HCT116 (cell line): Measurements from ENCODE around the gene SMARCD1. TPM values are rescaled to one million over a fixed set of nuclear protein-coding genes. Genes with fewer than 3 reads are reported as not detected.

Source experiments
- ATAC-seq: fragments of 200-7000 bp; cut with Tn5 transposase; 2 replicates; pipeline ENCODE4 v1.9.1; 2020; ENCODE audit warnings: mild to moderate bottlenecking, moderate library complexity
- BruUV-seq: library from RNA; stranded (reverse); fragments of 400-500 nt; replicated peaks from 2 replicates; lab custom pipeline; 2021; lab: Mats Ljungman, UMichigan
- CTCF ChIA-PET: fragments of 300-600 bp; sonication (Branson Sonifier 250); formaldehyde crosslinking; loops from one replicate; lab custom pipeline; 2021; ENCODE audit warnings: antibody characterized with exemption; lab: Charles Lee
- POLR2A ChIA-PET: fragments of 300-600, 350-600 bp; sonication (Branson Sonifier 250); formaldehyde crosslinking; loops from one replicate; lab custom pipeline; 2021; ENCODE audit warnings: antibody characterized with exemption; lab: Charles Lee
- RAD21 ChIA-PET, 2 experiments: fragments of 300-600 bp; sonication (Branson Sonifier 250); formaldehyde crosslinking; loops; one replicate each; lab custom pipeline; 2023; ENCODE audit warnings: low total read pairs in 2 of 2; ENCODE audit not compliant: uncharacterized antibody in 2 of 2, unreplicated experiment in 2 of 2, low non-redundant PET in 1 of 2; lab: Charles Lee
- DNase-seq: peaks from one replicate; pipeline ENCODE4 v3.0.0-alpha.2; 2010; ENCODE audit warnings: low read depth, low spot score
- H2AFZ ChIP-seq: fragments of 200-600 bp; shearing (Covaris generic), sonication (generic); 2 replicates; pipeline ENCODE4 v1.6.1; 2017; ENCODE audit warnings: low read depth, mixed run types, mixed read lengths, antibody characterized with exemption, low read length; ENCODE audit not compliant: poor library complexity, severe bottlenecking
- H3K27ac ChIP-seq: 2 replicates; pipeline ENCODE4 v1.5.1; 2012; ENCODE audit warnings: low read depth, low read length
- H3K27me3 ChIP-seq: fragments of 200-600 bp; sonication (generic); 2 replicates; pipeline ENCODE4 v1.6.1; 2016; ENCODE audit warnings: mixed run types, low read length, mixed read lengths; ENCODE audit not compliant: insufficient read depth
- H3K36me3 ChIP-seq, 2 experiments: fragments of 200-500 bp in 1 of 2; fragments of 200-600 bp in 1 of 2; sonication (Bioruptor generic) in 1 of 2; sonication (generic) in 1 of 2; 2 replicates each; pipeline versions ENCODE4 v1.5.1 to v1.6.1; 2014 to 2016; ENCODE audit warnings: low read length in 2 of 2, inconsistent platforms in 1 of 2, mixed read lengths in 1 of 2, mixed run types in 1 of 2; ENCODE audit not compliant: insufficient read depth in 2 of 2, control insufficient read depth in 1 of 2
- H3K4me1 ChIP-seq, 2 experiments: fragments of 200-600 bp in 1 of 2; sonication (generic) in 1 of 2; 2 replicates each; pipeline versions ENCODE4 v1.5.1 to v1.6.1; 2012 to 2017; ENCODE audit warnings: low read length in 2 of 2, inconsistent platforms in 1 of 2, mild to moderate bottlenecking in 1 of 2, mixed read lengths in 1 of 2, mixed run types in 1 of 2, moderate library complexity in 1 of 2; ENCODE audit not compliant: insufficient read depth in 2 of 2, control insufficient read depth in 1 of 2
- H3K4me2 ChIP-seq: fragments of 200-600 bp; sonication (generic); 2 replicates; pipeline ENCODE4 v1.6.1; 2017; ENCODE audit warnings: mixed run types, low read length, mixed read lengths
- H3K4me3 ChIP-seq, 2 experiments: fragments of 200-600 bp in 1 of 2; sonication (generic) in 1 of 2; replicated peaks in 1 of 2; 2 replicates each; pipeline ENCODE4 v1.5.1; 2011 to 2016; ENCODE audit warnings: low read length in 2 of 2, control low read depth in 1 of 2, low read depth in 1 of 2, mild to moderate bottlenecking in 1 of 2, mixed read lengths in 1 of 2, mixed run types in 1 of 2
- H3K79me2 ChIP-seq: fragments of 200-600 bp; sonication (generic); 2 replicates; pipeline ENCODE4 v1.6.1; 2017; ENCODE audit warnings: mild to moderate bottlenecking, mixed run types, low read length, moderate library complexity, mixed read lengths; ENCODE audit not compliant: insufficient read depth
- H3K9ac ChIP-seq: fragments of 200-600 bp; sonication (generic); 2 replicates; pipeline ENCODE4 v1.6.1; 2016; ENCODE audit warnings: low read length, mixed read lengths
- H3K9me2 ChIP-seq: fragments of 200-600 bp; sonication (generic), shearing (Covaris generic); 2 replicates; pipeline ENCODE4 v1.6.1; 2017; ENCODE audit warnings: mixed run types, mild to moderate bottlenecking, moderate library complexity; ENCODE audit not compliant: insufficient read depth
- H3K9me3 ChIP-seq, 2 experiments: fragments of 200-500 bp in 1 of 2; fragments of 200-600 bp in 1 of 2; sonication (Bioruptor generic) in 1 of 2; sonication (generic) in 1 of 2; 2 replicates each; pipeline ENCODE4 v1.6.1; 2014 to 2017; ENCODE audit warnings: low read length in 2 of 2, mixed read lengths in 2 of 2, inconsistent platforms in 1 of 2, low read depth in 1 of 2, mild to moderate bottlenecking in 1 of 2, mixed run types in 1 of 2, moderate library complexity in 1 of 2; ENCODE audit not compliant: control insufficient read depth in 1 of 2, insufficient read depth in 1 of 2
- H4K20me1 ChIP-seq: fragments of 200-600 bp; sonication (generic), shearing (Covaris generic); 2 replicates; pipeline ENCODE4 v1.6.1; 2017; ENCODE audit warnings: mixed run types, mild to moderate bottlenecking, moderate library complexity; ENCODE audit not compliant: insufficient read depth
- CBX3 ChIP-seq: IDR thresholded peaks from 2 replicates; pipeline ENCODE4 v1.6.1; 2012; ENCODE audit warnings: low read depth
- POLR2AphosphoS5 ChIP-seq: IDR thresholded peaks from 2 replicates; pipeline ENCODE4 v1.6.1; 2011; ENCODE audit warnings: mild to moderate bottlenecking, low read depth, low read length, moderate library complexity
- RAD21 ChIP-seq: IDR thresholded peaks from 2 replicates; pipeline ENCODE4 v1.6.1; 2012; ENCODE audit warnings: low read depth, mild to moderate bottlenecking
- SP1 ChIP-seq: IDR thresholded peaks from 2 replicates; pipeline ENCODE4 v1.6.1; 2012; ENCODE audit warnings: low read depth
- SRF ChIP-seq: IDR thresholded peaks from 2 replicates; pipeline ENCODE4 v1.6.1; 2012; ENCODE audit warnings: low read depth
- YY1 ChIP-seq: IDR thresholded peaks from 2 replicates; pipeline ENCODE4 v1.6.1; 2011; ENCODE audit warnings: low read length, low read depth, moderate library complexity, mild to moderate bottlenecking; ENCODE audit not compliant: insufficient replicate concordance; ENCODE audit errors: extremely low read depth
- ZFX ChIP-seq: fragments of 450-650 bp; IDR thresholded peaks from 2 replicates; pipeline ENCODE4 v1.6.1; 2017
- ZNF274 ChIP-seq: fragments of 200-500 bp; sonication (Bioruptor generic); IDR thresholded peaks from 2 replicates; pipeline ENCODE4 v1.6.1; 2014; ENCODE audit warnings: mild to moderate bottlenecking, low read depth, low read length, inconsistent platforms
- intact Hi-C: fragments of 100-400 bp; cut with micrococcal nuclease; formaldehyde crosslinking; loops from 2 replicates; pipeline ENCODE4 v1.10.0; 2022
- total RNA-seq: library from RNA; stranded (reverse); gene quantifications from one replicate; pipeline ENCODE4 v1.2.1, GENCODE V29; 2021; ENCODE audit not compliant: unreplicated experiment

Gene SMARCD1
- total RNA-seq, 1 experiment from 2014 or later, result 64.8 TPM

DNA sequence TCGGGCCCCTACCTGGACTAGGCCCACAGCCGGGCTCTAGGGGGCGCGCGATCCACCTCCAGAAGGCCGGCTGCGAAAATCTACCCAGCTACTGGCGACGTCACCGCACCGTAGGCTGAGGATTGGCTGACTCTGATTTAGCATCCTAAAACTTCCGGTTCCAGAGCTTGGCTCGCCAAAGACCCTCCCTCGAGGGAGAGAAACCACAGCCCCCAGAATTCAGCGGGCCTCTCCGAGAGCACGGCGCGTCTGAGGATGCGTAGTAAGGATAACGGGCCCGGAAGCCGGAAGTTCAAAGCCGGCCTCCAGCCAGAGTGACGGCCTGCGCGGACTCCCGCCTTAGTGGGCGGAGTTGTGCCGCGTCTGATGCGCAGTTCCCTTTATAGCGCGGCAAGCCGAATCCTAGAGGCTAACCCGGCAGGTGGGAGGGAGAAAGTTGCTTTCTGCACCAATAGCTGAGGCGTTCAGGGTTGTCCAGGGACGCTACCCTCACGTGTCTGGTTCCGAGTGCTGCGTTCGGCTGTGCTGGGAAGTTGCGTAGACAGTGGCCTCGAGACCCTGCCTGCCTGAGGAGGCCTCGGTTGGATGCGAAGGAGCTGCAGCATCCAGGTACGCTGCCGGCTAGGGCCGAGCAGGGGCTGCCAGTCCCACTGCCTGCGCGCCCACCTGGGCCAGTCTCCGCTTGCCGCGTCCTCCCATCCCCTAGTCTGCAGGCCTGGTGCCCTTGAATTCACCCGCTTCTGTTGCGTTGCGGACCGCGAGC is 26.7 kb downstream of the SMARCD1 start, which contains the start of gene COX14 (continued):
- TF ChIP-seq ZNF274 (no peak), SP1 (peak; percentile 80), RAD21 (peak; percentile 70), YY1 (peak; percentile 22), SRF (peak; percentile 73; the same call in 1 of the 2 replicates), CBX3 (no peak)

DNA sequence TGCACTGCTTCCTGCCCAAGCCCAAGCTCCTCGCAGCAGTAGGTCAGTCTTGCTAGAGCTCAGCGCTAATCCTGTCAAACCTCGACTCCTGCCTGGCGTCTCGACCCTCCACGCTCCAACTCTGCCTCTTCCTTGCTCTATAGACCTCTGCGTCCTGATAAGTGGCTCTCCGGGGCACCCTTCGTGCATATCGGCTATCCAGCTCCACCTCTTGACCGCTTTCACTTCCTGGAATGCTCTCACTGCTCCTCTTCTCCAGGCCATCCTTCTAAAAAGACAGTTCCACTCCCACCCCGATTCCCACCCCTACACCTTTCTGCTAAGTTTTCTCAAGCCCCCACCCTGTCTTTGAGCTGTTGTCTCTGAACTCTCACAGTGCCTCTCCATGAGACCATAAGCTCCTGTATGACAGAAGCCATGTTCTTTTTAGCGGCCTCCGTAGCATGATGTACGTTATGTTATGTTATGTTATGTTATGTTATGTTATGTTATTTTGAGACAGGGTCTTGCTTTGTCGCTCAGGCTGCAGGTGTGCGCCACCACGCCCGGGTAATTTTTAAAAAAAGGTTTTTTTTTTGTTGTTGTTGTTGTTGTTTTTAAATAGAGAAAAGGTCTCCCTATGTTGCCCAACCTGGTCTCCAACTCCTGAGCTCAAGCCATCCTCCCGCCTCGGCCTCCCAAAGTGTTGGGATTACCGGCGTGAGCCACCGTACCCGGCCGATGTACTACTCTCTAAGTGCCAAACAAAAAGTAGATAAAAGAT is 27.5 kb downstream of the SMARCD1 start:
- Histone ChIP-seq H3K9me3 (no peaks in the 10 kb centered on the region), H3K4me1 (peaks cover 20 to 22% of the 10 kb centered on the region in 2 experiments), H3K4me3 (peak overlapping the region; percentile 93 to 99), H3K4me2 (peak overlapping the region; percentile 79), H3K27me3 (no peaks in the 10 kb centered on the region), H3K9ac (peak overlapping the region; percentile 85), H3K79me2 (peaks cover 46% of the 10 kb centered on the region), H4K20me1 (no peaks in the 10 kb centered on the region), H3K36me3 (no peaks in the 10 kb centered on the region), H3K27ac (peak overlapping the region; percentile 77), H3K9me2 (no peaks in the 10 kb centered on the region), H2AFZ (no peak overlapping the region)
- ChIA-PET CTCF (interaction anchor here (0.9 to 3.8 kb wide), 20 partner anchors 8 to 713 kb away, joined by 3 to 33 read pairs (median 6); partner anchors contain the start of genes CERS5, GPD1, LIMA1 and SMARCD1), RAD21 (interaction anchor here (0.5 to 1.7 kb wide), 7 partner anchors 28 to 202 kb away, joined by 3 to 7 read pairs (median 3); partner anchors contain the start of gene SMARCD1 (in 1 of the 2)), POLR2A (interaction anchor here (0.6 to 2.8 kb wide), 11 partner anchors 9 to 171 kb away, joined by 3 to 20 read pairs (median 4); partner anchors contain the start of genes CERS5, GPD1, LIMA1 and SMARCD1)
- BruUV-seq, result TSS peak; percentile 40
- ATAC-seq (peak; percentile 5), DNase-seq (no peak)
- TF ChIP-seq POLR2AphosphoS5 (no peak), ZFX (peak; percentile 39; the same call in 1 of the 2 replicates)
- intact Hi-C loops, result loop anchor here (5.0 kb wide), 1 partner anchor 200 kb away; no protein-coding TSS in a partner anchor
